HepG2 (cell line): Measurements from ENCODE around the gene COPA.

Source experiments
- POLR2AphosphoS5 ChIP-seq: IDR thresholded peaks from 2 replicates; pipeline ENCODE4 v1.6.1; 2012; ENCODE audit warnings: low read depth, low read length
- SAFB2 ChIP-seq: sonication (generic); formaldehyde crosslinking; IDR thresholded peaks from 2 replicates; pipeline ENCODE4 v1.5.1; 2020; ENCODE audit warnings: missing genetic modification reagents, low read depth, mild to moderate bottlenecking, borderline replicate concordance
- USF2 ChIP-seq, 2 experiments: sonication (generic) in 1 of 2; formaldehyde crosslinking in 1 of 2; IDR thresholded peaks; 2 replicates each; pipeline versions ENCODE4 v1.5.1 to v1.6.1; 2011 to 2020; ENCODE audit warnings: borderline replicate concordance in 1 of 2, low read depth in 1 of 2, low read length in 1 of 2, mild to moderate bottlenecking in 1 of 2, missing genetic modification reagents in 1 of 2, moderate library complexity in 1 of 2
- TF ChIP-seq, protein P1 (sequence below): IDR thresholded peaks from 2 replicates; pipeline ENCODE4 v1.6.1; 2012; ENCODE audit warnings: inconsistent platforms
- TF ChIP-seq, protein P2 (sequence below): sonication (generic); formaldehyde crosslinking; IDR thresholded peaks from 2 replicates; pipeline ENCODE4 v1.5.0; 2020; ENCODE audit warnings: mild to moderate bottlenecking, missing genetic modification reagents, moderate library complexity

DNA sequence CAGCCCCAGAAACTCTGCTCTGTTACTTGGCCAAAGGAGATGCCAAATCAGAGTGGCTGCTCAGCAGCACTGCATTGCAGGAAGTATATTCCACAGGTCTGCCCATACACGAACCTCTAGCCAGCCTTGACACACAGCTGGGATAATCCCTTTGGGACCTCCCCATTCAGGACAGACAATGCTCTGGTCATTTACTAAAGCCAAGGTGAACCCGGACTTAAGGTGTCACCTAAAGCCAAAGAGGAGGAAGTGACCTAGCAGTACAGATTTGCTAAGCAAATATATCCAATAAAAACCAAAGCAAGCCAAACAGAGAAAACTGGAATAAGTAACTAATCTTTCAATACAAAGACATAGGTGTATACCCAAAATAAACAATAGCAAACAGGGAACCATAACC is 27.7 kb downstream of the COPA start:
- TF ChIP-seq SAFB2 (CRISPR knock-in tag) (no peak), POLR2AphosphoS5 (no peak), USF2 (IDR thresholded peaks at IDR 0.05; ENCODE audit: low read depth, low read length) (no peak), USF2 (CRISPR knock-in tag; IDR thresholded peaks at IDR 0.05; ENCODE audit: borderline replicate concordance) (no peak)
- TF ChIP-seq, protein P1, sequence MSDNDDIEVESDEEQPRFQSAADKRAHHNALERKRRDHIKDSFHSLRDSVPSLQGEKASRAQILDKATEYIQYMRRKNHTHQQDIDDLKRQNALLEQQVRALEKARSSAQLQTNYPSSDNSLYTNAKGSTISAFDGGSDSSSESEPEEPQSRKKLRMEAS: no peak
- TF ChIP-seq, protein P2, sequence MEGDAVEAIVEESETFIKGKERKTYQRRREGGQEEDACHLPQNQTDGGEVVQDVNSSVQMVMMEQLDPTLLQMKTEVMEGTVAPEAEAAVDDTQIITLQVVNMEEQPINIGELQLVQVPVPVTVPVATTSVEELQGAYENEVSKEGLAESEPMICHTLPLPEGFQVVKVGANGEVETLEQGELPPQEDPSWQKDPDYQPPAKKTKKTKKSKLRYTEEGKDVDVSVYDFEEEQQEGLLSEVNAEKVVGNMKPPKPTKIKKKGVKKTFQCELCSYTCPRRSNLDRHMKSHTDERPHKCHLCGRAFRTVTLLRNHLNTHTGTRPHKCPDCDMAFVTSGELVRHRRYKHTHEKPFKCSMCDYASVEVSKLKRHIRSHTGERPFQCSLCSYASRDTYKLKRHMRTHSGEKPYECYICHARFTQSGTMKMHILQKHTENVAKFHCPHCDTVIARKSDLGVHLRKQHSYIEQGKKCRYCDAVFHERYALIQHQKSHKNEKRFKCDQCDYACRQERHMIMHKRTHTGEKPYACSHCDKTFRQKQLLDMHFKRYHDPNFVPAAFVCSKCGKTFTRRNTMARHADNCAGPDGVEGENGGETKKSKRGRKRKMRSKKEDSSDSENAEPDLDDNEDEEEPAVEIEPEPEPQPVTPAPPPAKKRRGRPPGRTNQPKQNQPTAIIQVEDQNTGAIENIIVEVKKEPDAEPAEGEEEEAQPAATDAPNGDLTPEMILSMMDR: no peak
